Measurements from ENCODE around the gene ADCY1.

The ADCY1 gene

DNA sequence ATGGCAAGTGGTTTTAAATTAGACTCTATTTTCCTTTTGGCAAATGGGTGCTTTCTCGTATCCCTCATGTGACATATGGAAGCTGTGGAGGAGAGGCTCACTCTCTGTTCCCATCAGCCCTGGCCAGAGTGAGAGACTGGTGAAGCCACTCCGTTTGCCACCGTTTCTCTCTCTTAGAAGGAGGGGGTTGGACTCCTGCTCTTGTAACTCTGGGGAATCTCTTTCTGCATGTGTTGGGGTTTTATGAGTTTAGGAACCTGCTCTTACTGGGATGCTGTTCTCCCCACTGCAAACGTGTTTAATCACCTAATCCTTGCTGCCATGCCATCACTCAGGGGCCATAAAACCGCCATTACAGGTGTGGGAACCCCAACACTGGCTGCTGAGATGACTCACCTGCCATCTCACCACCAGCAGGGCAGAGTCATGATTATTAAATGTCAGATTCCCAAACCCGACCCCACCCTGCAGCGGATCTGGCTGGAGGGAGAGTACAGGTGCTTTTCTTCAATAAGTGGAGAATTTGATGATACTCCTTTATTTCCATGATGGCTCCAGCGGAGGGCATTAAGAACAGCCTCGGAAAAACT lies 103.2 kb downstream of the ADCY1 start:
- DNase-seq (ENCODE audit: low read depth), result no peak

DNA sequence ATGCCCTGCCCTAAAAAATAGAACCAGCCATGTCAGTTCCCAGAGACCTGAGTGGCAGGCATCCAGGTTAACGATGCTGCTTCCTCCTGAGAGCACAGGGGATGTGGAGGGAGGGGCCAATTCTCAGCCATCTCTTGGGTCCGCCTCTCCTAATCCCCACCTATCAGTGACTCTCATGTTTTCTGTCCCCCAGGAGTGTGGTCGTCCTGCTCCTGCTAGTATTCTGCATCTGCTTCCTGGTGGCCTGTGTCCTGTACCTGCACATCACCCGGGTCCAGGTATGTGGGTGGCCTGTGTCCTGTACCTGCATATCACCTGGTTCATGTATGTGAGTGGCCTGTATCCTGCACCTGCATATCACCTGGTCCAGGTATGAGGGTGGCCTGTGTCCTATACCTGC lies 105.3 kb downstream of the ADCY1 start:
- DNase-seq (ENCODE audit: low read depth), result no peak

DNA sequence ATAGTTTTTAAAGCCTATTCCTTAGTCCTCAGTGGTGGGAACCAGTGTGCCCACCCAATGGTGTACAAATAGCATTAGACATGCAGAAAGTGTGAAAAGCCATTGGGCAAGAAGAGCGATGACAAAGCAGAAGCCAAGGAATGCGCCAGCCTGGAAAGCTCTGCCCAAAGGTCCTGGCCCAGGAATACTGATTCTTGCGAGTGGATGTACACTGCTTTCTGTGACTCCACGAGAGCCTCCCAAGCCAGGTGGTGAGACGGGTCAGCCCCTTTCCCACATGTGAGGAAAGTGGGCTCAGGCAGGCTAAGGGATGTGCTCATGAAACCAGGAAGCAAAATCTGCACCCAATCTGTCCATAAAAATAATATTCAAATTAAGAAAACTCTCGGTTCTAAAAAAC lies 106.6 kb downstream of the ADCY1 start:
- no peak for DNase-seq (ENCODE audit: low read depth)

GRCh38 chr7:45681596-45682357 lies 107.6 kb downstream of the ADCY1 start:
- DNase-seq (ENCODE audit: low read depth), result no peak

DNA sequence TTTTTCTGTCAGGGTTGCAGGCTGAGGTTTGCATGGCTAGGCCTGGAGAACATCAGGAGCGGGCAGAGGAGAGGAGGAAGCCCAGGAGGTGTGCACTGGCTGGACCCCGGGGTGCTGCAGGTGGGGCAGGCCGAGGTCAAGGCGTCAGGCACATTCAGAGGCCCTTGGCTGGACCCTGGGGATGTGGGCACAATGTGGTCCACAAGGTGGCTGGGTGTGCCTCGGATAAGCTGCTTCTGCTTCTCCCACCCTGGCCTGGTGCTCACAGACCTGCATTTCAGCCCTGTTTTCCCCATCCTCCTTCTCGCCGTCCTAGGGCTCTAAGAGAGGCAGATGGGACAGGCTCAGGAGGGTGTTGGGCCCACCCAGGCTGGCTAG lies 108.2 kb downstream of the ADCY1 start:
- DNase-seq (ENCODE audit: low read depth), result no peak

GRCh38 chr7:45682836-45683555 lies 108.8 kb downstream of the ADCY1 start:
- no peak for DNase-seq (ENCODE audit: low read depth)

DNA sequence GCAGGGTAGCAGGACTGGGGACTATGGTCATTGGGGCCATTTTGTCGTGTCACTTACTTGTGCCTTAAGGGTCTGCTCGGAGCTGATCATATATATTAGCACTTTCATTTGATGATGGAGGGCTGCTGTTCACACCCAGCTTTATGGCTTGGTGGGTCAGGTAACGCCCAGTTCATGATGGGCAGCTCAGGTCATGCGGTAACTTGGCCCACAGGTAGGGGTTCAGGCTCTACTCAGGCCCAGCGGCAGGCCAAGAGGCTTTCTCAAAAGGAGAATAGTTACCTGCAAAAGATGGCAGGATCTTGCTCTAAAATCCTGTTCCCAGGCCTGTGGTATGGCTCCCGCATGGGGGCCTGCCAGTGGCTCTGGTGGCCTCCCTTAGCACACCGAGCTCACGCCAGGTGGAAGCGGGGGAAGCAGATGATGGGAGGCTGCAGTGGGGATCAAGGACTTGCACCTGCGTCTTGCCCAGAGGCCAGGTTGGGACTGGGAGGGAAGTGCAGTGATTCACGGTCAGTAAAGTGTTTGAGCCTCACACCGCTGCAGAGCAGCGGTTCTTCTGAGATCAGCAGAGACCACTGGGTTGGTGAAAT lies 109.5 kb downstream of the ADCY1 start:
- DNase-seq (ENCODE audit: low read depth), result no peak

GRCh38 chr7:45684910-45685618 lies 110.9 kb downstream of the ADCY1 start:
- no peak for DNase-seq (ENCODE audit: low read depth)

- no peak for DNase-seq (ENCODE audit: low read depth)
Measured at GRCh38 chr7:45685619-45686240, 111.6 kb downstream of the ADCY1 start.

DNA sequence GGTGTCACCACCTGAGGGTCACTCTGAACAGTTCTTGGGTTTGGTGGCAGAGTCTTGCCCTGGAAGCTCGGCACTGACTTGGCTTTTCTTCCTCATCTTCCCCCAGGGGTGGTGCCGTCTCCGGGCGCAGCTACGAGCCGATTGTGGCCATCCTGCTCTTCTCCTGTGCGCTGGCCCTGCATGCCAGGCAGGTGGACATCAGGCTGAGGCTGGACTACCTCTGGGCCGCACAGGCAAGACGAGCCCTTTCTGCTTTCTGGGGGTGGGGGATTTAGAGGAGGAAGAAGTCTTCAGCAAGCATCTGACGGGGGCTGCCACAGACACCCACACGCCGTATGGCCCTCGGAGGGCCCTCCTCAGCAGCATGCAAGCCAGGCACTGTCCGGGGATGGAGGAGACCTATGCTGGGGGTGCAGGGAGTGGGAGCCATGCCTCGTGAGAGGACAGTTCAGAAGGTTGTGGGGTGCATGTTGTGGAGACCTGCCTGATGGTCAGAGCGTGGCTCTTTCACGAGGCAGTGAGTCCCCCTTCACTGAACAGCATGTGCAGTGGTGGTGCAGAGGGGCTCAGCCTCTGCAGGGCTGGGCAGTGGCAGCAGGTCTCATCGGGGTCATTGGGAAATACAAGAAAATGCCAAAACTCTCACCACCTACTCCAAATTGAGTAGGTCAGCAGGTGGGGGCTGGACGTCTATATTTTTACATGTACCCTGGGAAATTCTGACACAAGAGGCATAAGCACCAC lies 112.4 kb downstream of the ADCY1 start:
- no peak for DNase-seq (ENCODE audit: low read depth)

- DNase-seq (ENCODE audit: low read depth), result no peak
Measured at GRCh38 chr7:45687185-45687560, 113.0 kb downstream of the ADCY1 start.

- no peak for DNase-seq (ENCODE audit: low read depth)
Measured at GRCh38 chr7:45687721-45688120, 113.6 kb downstream of the ADCY1 start.

GRCh38 chr7:45688382-45688781 lies 114.2 kb downstream of the ADCY1 start:
- DNase-seq (ENCODE audit: low read depth), result no peak

GRCh38 chr7:45689011-45689796 lies 115.0 kb downstream of the ADCY1 start:
- no peak for DNase-seq (ENCODE audit: low read depth)

DNA sequence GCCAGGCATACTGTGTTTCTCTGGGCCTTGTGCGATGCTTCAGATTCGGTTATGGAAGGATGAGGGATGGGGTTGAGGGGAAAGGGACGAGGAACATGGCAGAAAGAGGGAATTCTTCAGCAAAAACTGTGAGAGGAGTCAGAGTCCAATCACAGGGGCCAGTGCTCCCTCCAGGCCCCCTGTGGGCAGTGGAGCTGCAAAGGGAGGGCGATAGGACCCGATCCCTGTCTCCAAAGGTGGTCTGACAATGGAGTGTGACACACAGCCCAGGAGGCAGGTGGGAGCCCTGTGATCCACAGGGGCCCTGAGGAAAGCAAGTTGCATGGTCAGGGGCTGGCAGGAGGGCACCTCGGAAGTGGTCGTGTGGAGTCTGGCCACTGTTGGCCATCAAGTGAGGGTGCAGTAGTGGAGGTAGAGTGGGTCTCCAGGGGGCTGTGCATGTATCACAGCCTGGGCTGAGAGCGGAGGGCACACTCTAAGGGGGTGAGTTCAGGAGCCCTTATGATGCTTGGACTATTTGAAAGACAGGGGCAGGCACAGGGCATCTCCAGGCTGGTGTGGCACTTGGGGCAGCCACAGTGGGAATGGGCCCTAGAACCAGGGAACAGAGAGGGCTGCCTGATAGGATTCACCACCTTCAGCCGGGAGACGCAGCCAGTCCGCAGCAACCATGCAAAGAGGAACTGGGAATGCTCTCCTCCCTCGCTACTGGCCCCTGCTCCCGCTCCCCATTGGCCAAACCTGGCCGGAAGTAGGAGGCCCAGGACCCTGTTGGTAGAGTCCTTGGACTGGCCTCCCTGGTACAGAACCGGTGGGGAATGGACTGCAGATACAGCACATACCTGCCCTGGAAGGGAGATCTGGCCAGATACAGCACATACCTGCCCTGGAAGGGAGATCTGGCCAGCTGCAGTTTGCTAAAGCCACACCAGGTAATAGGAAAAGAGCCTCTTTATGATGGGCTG lies 115.9 kb downstream of the ADCY1 start:
- no peak for DNase-seq (ENCODE audit: low read depth)

DNA sequence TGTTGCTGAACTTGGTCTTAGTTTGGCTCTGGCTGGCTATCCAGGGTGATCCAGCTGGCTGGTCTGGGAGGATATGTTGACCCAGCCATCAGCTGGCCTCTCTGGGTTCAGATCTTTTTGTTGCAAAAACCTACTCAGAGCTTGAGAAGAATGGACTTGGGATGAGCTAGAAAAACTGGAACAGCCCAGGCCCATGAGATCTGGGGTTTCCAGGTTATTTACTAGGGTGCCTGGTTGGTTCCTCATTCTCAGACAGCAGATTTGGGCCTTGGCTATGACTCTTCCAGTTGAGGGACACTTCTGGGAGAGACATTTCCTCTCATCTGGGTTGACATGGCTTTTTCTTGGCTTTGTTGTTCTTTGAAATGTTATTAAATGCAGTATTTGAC lies 116.6 kb downstream of the ADCY1 start:
- no peak for DNase-seq (ENCODE audit: low read depth)

GRCh38 chr7:45691155-45691656 lies 117.0 kb downstream of the ADCY1 start:
- no peak for DNase-seq (ENCODE audit: low read depth)

DNA sequence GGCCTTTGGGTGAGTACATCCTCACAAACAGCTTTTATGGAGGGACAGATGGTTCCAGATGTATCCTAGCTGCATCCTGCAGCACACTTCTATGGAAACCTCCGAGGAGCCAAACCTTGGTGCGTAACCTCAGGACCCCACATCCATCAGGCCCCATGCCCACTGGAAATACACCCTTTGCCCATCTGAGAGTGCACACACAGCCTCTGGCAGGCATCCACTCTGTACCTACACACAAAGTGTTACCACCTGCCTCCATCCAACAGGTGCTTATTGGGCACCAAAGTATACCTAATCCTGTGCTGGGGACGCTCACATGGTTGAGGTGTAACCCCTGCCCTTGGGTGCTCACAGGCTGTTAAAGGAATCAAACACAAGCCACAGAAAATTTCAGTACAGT lies 117.9 kb downstream of the ADCY1 start:
- no peak for DNase-seq (ENCODE audit: low read depth)
